Keratinocyte (primary cell): ENCODE measurements around the gene STK33. TPM values are rescaled to one million over a fixed set of nuclear protein-coding genes. Genes with fewer than 3 reads are reported as not detected.

Experiments
- DNase-seq: peaks from one replicate; pipeline ENCODE4 v3.0.0-alpha.2; 2011; ENCODE audit warnings: low read depth, missing footprints, low spot score
- FAIRE-seq: peaks from 2 replicates; lab custom pipeline; 2011; peaks lifted over from hg19 to GRCh38; lab: Jason Lieb, UNC
- H2AFZ ChIP-seq: 2 replicates; pipeline ENCODE4 v1.6.0; 2012; ENCODE audit warnings: low read length, control low read depth, inconsistent platforms; ENCODE audit not compliant: control insufficient read depth
- H3K27ac ChIP-seq: 2 replicates; pipeline ENCODE4 v1.5.1; 2011; ENCODE audit warnings: low read length; ENCODE audit not compliant: control insufficient read depth, insufficient read depth
- H3K27me3 ChIP-seq: 3 replicates; pipeline ENCODE4 v1.6.0; 2011; ENCODE audit warnings: low read length; ENCODE audit not compliant: control insufficient read depth, insufficient read depth; ENCODE audit errors: extremely low read depth
- H3K36me3 ChIP-seq, 2 experiments: 2 replicates in 1 of 2; 3 replicates in 1 of 2; pipeline ENCODE4 v1.5.1; 2011; ENCODE audit warnings: low read length in 2 of 2, mild to moderate bottlenecking in 1 of 2; ENCODE audit not compliant: control insufficient read depth in 2 of 2, insufficient read depth in 2 of 2; ENCODE audit errors: extremely low read depth in 1 of 2
- H3K4me1 ChIP-seq: 3 replicates; pipeline ENCODE4 v1.5.1; 2011; ENCODE audit warnings: low read length; ENCODE audit not compliant: control insufficient read depth, insufficient read depth; ENCODE audit errors: extremely low read depth
- H3K4me2 ChIP-seq: 3 replicates; pipeline ENCODE4 v1.6.0; 2011; ENCODE audit warnings: low read depth, low read length; ENCODE audit not compliant: control insufficient read depth, insufficient read depth; ENCODE audit errors: extremely low read depth
- H3K4me3 ChIP-seq, 3 experiments: fragments of 200-600 bp in 1 of 3; sonication (generic) in 1 of 3; 2 replicates in 2 of 3; 3 replicates in 1 of 3; pipeline ENCODE4 v1.5.1; 2011 to 2016; ENCODE audit warnings: low read length in 3 of 3, mild to moderate bottlenecking in 3 of 3, control low read depth in 2 of 3, inconsistent platforms in 1 of 3, low read depth in 1 of 3, mixed read lengths in 1 of 3, mixed run types in 1 of 3, moderate library complexity in 1 of 3; ENCODE audit not compliant: control insufficient read depth in 2 of 3, insufficient read depth in 2 of 3; ENCODE audit errors: extremely low read depth in 1 of 3
- H3K79me2 ChIP-seq: 2 replicates; pipeline ENCODE4 v1.6.0; 2012; ENCODE audit warnings: low read length; ENCODE audit not compliant: control insufficient read depth, insufficient read depth
- H3K9ac ChIP-seq: 3 replicates; pipeline ENCODE4 v1.6.0; 2011; ENCODE audit warnings: low read length; ENCODE audit not compliant: control insufficient read depth, insufficient read depth; ENCODE audit errors: extremely low read depth
- H3K9me1 ChIP-seq: 3 replicates; pipeline ENCODE4 v1.6.0; 2011; ENCODE audit warnings: low read length; ENCODE audit not compliant: control insufficient read depth, insufficient read depth; ENCODE audit errors: extremely low read depth
- H3K9me3 ChIP-seq: 2 replicates; pipeline ENCODE4 v1.5.1; 2012; ENCODE audit warnings: low read depth, low read length; ENCODE audit not compliant: control insufficient read depth
- H4K20me1 ChIP-seq: 3 replicates; pipeline ENCODE4 v1.6.0; 2011; ENCODE audit warnings: low read length; ENCODE audit not compliant: control insufficient read depth, insufficient read depth; ENCODE audit errors: extremely low read depth
- CTCF ChIP-seq, 3 experiments: IDR thresholded peaks in 1 of 3; conservative IDR thresholded peaks in 1 of 3; optimal IDR thresholded peaks in 1 of 3; 2 replicates in 2 of 3; 3 replicates in 1 of 3; pipeline versions ENCODE3 to v1.5.1; 2011; ENCODE audit warnings: low read length in 3 of 3, mild to moderate bottlenecking in 3 of 3, moderate library complexity in 2 of 3, control low read depth in 1 of 3, inconsistent platforms in 1 of 3; ENCODE audit not compliant: insufficient read depth in 2 of 3; ENCODE audit errors: extremely low read depth in 1 of 3
- EZH2 ChIP-seq: IDR thresholded peaks from one replicate; pipeline ENCODE4 v1.6.1; 2012; ENCODE audit warnings: inconsistent platforms, mild to moderate bottlenecking, low read length, moderate library complexity
- dilution Hi-C: fragments of 300-500 bp; cut with MboI; formaldehyde crosslinking; loops from one replicate; pipeline ENCODE4 v1.7.0; 2020; ENCODE audit warnings: low sequenced_read_pairs; ENCODE audit not compliant: extremely low pct_ligation_motif_present
- polyA plus RNA-seq, 5 experiments: library from polyadenylated mRNA; depleted of rRNA in 3 of 5; stranded (reverse) in 3 of 5; stranded (forward) in 1 of 5; unstranded in 1 of 5; fragments of >200 nt; gene quantifications; 1 replicate in 1 of 5; 2 replicates in 3 of 5; 3 replicates in 1 of 5; pipeline versions ENCODE4 v1.2.1 to v1.2.3, GENCODE V29; 2011 to 2012; ENCODE audit warnings: missing spikeins in 2 of 5, low read depth in 1 of 5, low replicate concordance in 1 of 5

STK33 gene
- polyA plus RNA-seq, 1 donor (not counting 4 experiments of a cell fraction or from before 2014, with no cell fraction given): 0.05 TPM

- Histone ChIP-seq H3K4me3 (no peak overlapping the region), H3K9ac (no peak overlapping the region), H3K27me3 (peaks cover 15% of the 10 kb centered on the region), H3K79me2 (no peaks in the 10 kb centered on the region), H3K9me3 (no peaks in the 10 kb centered on the region), H3K36me3 (no peaks in the 10 kb centered on the region), H3K4me2 (no peak overlapping the region), H3K4me1 (no peaks in the 10 kb centered on the region), H2AFZ (no peak overlapping the region), H4K20me1 (no peaks in the 10 kb centered on the region), H3K9me1 (no peaks in the 10 kb centered on the region), H3K27ac (no peak overlapping the region)
- dilution Hi-C loops: no loop called here
- TF ChIP-seq EZH2: no peak
- no peak for TF ChIP-seq CTCF (optimal IDR thresholded peaks at IDR 0.05 in 1 of 3, IDR thresholded peaks at IDR 0.05 in 1 of 3, conservative IDR thresholded peaks at IDR 0.05 in 1 of 3; ENCODE audit: extremely low read depth in 1 of 3, insufficient read depth in 2 of 3, low read length in 3 of 3)
- no peak for FAIRE-seq
- DNase-seq: no peak
These were observed 222.5 kb downstream of the STK33 start for GRCh38 chr11:8371516-8371884.

GRCh38 chr11:8370812-8371515 is 223.1 kb downstream of the STK33 start:
- no peak for TF ChIP-seq EZH2
- no peak for TF ChIP-seq CTCF (optimal IDR thresholded peaks at IDR 0.05 in 1 of 3, IDR thresholded peaks at IDR 0.05 in 1 of 3, conservative IDR thresholded peaks at IDR 0.05 in 1 of 3; ENCODE audit: extremely low read depth in 1 of 3, insufficient read depth in 2 of 3, low read length in 3 of 3)
- H4K20me1 ChIP-seq: no peaks in the 10 kb centered on the region
- no peak for FAIRE-seq
- H3K4me3 ChIP-seq: no peak overlapping the region
- dilution Hi-C loops: no loop called here
- H3K4me2 ChIP-seq: no peak overlapping the region
- no peaks in the 10 kb centered on the region for H3K36me3 ChIP-seq
- no peak overlapping the region for H3K9ac ChIP-seq
- no peaks in the 10 kb centered on the region for H3K79me2 ChIP-seq
- H3K27me3 ChIP-seq: peaks cover 10% of the 10 kb centered on the region
- DNase-seq: no peak
- no peaks in the 10 kb centered on the region for H3K9me1 ChIP-seq
- no peaks in the 10 kb centered on the region for H3K9me3 ChIP-seq
- H3K4me1 ChIP-seq: no peaks in the 10 kb centered on the region
- no peak overlapping the region for H3K27ac ChIP-seq
- no peak overlapping the region for H2AFZ ChIP-seq
